SKM-1 (cell line): ENCODE measurements around the gene CYP26C1.

Experiments
- DNase-seq: peaks from one replicate; lab custom pipeline; 2025; ENCODE audit not compliant: unreplicated experiment; lab: John Stamatoyannopoulos, UW

CYP26C1 gene

DNA sequence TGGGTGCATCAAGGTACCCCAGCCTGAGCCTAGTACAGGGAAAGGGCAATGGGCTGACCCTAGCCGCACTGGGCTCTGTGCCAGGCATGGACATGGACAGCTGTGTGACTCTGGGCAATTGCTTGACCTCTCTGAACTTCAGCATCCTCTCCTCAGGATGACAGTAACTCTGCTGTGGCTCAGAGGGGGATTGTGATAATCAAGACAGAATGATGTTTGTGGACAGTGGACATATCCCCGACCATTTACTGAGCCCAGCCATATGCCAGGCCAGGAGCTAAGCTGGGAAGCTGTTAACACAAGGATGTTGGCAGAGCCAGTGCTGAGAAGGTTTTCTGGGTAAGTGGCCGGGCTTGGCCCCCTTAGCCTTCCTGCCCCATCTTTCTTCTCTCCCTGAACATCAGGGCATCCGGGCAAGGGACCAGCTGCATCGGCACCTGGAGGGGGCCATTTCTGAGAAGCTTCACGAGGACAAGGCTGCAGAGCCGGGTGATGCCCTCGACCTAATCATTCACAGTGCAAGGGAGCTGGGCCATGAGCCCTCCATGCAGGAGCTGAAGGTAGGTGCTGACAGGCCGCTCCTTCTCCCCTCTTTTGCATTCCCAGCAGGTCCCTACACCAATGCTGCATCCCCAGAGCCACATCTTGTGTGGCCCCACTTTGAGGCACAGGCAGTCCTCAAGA lies 3.5 kb downstream of the CYP26C1 start:
- DNase-seq, result no peak

DNA sequence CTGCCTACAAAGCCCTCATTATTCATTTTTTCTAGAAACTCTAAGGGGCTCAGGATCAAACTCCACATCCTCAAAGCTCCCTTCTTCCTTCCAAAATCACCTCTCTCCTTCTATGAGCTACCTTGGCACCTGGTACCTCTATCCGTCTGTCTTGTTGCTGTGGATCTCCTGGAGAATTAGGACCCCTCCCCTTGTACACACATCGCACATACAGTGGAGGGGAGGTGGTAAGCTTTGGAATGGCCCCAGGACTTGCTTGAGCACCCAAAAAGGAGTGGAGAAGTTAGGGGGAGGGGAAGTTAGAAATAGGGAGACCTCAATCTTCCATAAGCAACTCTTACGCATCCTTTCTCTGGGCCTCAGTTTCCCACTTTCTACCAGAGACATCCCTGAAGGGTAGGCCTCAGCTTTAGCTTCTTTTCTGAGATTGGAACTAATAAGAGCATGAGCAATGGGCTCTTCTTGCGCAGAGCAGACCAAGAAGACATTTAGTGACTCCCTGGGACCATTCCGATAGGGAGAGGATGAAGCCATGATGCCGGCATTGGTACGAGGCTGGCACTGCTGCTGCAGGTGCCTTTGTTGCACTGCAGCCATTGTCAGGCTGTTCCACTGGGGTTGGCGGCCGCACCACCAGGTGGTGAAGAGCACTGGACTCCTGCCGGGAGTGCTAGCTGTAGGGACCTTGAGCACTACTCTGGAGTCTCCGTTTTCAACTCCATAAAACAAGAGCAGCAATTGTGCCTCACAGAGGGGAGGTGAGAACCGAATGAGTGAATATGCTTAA lies 4.5 kb downstream of the CYP26C1 start:
- no peak for DNase-seq

DNA sequence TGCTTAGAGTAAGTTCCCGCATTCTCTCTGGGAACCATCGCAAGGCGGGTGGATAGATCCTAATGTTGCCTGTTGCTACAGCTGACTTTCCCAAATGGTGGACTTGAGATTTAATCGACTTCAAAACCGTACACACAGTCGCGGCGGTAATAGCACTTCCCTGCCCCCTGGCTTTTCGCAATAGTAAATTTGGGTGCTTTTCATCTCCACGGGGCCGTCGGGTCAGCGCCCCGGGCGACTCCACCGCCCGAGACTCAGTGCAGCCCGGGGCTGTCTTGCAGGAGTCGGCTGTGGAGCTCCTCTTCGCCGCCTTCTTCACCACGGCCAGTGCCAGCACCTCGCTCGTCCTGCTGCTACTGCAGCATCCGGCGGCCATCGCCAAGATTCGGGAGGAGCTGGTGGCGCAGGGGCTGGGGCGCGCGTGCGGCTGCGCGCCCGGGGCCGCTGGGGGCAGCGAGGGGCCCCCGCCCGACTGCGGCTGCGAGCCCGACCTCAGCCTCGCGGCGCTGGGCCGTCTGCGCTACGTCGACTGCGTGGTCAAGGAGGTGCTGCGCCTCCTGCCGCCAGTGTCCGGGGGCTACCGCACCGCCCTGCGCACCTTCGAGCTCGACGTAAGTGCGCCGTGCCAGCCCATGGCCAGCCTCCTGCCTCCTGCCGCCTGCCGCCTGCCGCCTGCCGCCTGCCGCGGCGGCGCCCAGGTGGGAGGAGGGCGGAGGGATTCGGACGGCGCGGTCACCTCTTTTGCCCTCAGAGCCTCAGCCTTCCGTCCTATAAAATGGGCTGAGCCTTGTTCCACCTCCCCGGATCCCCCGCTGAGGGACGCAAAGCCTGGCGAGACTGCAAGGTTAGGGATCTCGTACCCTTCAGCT lies 5.3 kb downstream of the CYP26C1 start:
- DNase-seq, result no peak

DNA sequence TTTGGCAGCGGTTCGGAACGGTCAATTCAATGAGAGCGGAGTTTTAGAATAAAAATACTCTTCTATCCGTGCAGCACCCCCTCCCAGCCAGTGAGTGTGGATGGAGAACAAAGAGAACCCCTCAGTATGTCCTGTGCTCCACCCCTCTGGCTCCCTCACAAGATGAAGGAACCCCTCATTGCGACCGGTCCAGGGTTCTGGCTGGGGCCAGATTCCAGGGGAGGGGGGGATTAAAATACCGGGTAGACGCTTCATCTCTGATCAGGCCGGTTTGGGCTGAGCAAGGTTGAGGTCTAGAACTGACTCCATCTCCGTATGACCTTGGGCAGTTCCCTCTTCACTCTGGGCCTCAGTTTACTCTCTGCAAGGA lies 5.9 kb downstream of the CYP26C1 start:
- DNase-seq, result no peak

DNA sequence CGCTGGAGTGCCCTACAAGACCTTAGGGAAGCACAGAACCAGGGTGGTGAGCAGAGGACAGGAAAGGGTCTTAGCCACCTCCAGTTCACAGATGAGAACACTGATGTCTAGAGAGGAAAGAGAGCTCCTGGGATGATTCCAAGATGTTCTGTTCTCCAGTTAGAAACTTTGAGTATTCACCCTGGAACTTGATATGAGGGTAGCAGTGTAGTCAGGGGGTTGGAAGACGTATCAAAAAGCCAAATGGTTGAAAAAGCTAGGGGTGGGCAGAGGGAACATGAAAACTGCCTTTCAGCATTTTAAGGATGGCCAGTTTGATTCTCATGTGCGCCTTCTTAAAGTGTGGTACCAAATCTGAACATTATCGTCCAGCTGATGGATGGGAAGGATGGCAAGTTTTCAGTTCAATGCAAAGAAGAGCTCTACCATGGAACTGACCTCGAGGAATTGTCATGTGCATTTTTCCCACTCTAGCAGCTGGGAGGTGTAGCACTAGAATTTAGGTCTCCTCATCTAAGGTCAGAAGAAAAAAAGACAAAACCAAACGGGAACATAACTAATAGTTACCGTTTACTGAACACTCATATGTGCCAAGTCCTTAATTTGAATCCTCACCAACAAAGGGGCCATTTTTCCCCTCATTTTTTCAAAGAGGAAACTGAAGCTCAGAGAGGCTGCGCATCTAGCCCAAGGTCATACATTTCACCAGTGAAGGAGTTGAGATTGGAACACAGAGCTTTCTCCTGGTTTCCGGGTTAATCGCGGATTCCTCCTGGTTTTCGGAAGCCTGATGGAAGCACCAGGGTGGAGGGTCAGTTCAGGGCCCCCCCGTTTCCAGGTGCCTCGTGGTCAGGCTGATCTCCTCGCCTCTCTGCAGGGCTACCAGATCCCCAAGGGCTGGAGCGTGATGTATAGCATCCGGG lies 7.1 kb downstream of the CYP26C1 start:
- no peak for DNase-seq

DNA sequence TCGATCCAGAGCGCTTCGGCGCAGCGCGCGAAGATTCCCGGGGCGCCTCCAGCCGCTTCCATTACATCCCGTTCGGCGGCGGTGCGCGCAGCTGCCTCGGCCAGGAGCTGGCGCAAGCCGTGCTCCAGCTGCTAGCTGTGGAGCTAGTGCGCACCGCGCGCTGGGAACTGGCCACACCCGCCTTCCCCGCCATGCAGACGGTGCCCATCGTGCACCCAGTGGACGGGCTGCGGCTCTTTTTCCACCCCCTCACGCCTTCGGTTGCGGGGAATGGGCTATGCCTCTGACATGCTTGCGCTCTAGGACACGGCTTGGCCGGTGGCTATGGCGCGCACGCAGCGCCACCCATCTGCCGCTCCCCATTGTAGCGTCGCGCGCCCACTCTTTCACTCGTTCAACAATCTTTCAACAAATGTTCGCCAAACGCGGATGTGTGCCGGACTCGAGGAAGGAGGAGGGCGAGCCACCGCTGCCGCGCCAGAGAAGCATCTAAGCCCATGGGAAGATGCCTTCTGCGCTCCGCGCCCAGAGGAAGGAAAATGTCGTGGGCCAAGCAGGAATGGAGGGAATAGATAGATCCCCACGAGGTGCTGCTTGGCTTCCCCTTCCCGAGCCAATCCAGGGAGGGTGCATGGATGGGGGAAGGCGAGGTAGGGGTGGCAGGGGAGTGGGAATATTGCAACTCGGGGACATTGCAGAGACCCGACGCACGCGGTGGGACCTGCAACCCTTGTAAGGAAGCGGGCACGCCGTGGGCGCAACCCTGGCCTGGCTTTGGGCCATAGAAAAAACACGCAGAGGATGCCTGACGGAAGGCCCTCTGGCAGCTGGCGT lies 8.0 kb downstream of the CYP26C1 start:
- DNase-seq, result no peak

DNA sequence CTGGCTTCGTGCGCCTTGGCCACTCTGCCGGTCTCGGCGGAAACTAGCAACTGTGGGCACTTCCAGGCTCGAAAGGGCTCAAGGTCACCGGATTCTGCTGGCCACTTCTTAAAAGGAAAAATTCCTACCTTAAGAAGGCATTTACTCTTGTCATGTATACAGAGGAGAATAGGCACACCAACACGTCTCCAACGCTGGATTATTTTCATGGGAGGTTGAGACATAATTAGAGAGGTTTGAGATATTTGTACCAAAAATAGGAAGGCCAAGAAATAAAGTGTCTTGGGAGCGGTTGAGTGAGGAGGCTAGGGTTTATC lies 8.6 kb downstream of the CYP26C1 start:
- no peak for DNase-seq

DNA sequence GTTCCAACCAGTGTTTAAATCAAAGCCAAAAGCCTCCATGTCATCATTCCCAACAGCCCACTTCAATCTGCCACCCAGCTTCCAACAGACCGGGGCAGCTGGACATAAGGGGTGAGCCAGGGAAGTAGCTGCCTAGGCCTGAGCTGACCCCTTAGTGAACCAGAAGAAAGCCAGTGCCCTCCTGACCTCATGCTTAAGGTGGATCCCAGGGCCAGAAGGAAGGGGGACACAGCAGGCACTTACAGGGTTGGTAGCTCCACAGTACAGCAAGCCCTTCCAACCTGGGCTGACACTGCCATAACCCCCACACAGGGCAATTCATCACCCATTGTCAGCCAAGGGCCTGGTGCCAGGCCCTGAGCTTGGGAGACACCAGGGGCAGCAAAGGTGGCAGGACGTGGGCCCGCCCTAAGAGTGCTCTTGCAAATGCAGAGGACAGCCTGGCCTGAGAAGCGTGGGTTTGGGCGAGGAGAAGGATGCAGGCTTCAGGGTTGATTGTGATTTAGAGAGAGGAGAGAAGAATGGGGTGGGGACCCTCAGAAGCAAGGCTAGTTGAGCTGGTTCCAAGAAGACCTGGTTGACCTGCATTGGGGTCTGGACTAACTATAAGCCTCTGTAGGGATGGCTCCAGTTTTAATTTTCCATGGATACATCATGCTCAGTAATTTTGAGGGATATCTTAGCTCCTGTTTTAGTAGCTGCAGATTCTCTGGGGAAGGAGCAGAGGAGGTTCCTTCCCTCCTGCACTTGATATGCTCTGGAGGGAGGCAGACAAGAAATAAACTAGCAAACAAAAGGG lies 10.0 kb downstream of the CYP26C1 start:
- DNase-seq, result no peak

DNA sequence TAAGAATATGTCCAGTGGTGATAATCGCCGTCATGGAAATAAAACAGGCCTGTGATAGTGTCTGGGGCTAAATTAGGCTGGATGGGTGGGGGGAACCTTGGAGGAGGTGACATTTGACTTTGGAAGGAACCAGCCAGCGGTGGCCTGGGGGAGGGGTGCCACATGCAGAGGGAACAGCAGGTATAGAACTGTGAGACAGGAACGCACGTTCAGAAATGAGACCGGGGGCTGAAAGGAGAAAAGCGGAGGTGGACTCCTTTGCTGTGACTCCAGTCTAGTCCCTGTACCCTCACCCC lies 10.5 kb downstream of the CYP26C1 start:
- DNase-seq, result no peak

DNA sequence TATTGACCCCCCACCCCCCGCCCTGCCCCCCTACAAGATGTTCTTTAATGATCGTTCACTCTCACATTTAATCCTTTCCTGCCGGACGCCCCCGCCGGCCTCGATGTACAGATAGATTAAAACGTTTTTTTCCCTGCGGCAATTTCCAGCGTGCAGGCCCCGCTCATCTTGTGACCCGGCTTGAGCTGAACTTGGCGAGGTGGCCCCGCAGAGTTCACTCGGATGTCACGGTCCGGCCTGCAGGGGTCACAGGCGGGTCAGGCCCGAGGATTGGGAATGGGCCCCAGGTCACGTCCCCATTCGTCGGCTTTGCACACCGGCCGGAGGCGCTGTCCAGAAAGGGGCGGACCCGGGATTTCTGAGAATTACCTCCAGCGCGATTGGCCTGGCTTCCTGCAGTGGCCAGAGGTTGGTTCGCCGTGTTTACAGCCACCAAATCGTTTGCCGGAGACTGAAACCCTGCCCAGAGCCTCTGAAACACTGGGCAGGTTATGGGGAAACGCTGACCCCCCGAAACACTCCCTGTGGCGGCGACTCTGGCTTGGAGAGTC lies 11.2 kb downstream of the CYP26C1 start:
- no peak for DNase-seq

DNA sequence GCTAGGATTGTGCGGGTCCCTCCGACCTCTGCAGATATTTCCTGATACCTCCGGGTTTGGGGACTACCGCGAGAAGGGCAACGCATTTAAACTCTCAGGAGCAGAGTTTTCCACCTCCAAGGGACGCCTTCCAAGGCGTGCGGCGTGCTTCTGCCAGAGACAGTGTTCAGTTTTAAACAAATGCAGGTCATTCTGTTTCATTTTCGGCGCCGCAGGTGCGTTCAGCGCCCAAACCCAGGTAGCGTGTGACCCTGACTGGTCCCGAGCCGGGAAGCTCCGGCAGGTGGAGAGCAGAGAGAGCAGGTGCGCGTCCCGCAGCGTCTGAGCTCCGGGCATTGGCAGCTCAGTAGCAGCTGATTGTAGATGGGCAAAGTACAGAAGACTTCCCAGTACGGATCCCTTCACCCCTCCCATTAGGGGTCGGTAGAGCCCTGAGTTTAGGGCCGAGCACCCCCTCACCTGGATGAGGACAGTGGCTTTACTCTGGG lies 11.7 kb downstream of the CYP26C1 start:
- DNase-seq, result no peak

DNA sequence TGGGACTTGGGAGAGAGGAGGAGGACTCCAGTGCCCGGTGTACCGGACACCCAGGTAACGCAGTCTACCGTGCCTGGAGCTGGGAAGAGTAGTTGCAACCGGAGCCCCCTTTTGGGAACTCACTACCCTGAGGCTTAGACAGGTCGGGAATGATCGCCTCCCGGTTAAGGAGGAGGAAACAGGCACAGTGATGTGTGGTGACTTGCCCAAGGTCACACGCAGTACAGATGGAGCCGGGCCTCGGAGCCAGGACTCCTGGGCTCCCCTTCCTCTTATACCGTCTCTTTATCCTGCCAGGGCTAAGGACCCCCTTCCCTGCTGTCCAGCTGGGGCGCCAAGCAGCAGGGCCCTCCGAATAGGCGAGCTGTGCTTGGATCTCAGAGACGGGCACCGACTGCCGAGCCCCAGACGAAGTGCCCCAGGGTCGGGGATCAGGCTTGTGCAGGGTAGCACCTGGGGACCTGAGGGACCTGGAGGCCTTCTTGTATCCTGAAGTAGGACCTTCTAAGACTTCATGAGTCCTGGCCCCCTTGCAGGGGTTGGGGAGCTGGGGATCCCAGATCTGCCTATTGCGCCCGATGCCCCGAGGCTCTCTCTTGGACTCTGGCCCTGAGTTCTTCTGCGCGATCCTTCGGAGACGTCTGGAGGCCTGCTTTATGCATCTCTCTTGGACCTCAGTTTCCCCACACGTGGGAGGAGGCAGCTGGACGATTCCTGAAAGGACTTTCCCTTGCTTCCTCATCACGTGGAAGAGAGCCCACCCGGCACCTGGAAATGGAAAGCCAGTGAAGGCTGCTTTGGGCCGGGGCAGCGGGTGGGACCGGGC lies 12.3 kb downstream of the CYP26C1 start:
- DNase-seq, result no peak

DNA sequence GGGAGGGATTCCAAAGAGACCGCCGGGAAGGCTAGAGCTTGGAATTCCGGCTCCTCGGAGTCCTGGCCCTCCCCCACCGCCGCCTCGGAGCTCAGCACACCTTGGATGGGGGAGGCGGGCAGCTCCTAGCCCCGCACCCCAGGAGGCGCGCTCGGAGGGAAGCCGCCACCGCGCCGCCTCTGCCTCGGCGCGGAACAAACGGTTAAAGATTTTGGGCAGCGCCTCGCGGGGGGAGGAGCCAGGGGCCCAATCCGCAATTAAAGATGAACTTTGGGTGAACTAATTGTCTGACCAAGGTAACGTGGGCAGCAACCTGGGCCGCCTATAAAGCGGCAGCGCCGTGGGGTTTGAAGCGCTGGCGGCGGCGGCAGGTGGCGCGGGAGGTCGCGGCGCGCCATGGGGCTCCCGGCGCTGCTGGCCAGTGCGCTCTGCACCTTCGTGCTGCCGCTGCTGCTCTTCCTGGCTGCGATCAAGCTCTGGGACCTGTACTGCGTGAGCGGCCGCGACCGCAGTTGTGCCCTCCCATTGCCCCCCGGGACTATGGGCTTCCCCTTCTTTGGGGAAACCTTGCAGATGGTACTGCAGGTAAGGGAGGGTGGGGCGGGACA lies 13.0 kb downstream of the CYP26C1 start, which contains the start of gene CYP26A1:
TSS of gene CYP26A1 (plus strand) at position 355 of the 608 bp plus-strand sequence. CDS start at position 397, 42 bp downstream.
- DNase-seq, result no peak

DNA sequence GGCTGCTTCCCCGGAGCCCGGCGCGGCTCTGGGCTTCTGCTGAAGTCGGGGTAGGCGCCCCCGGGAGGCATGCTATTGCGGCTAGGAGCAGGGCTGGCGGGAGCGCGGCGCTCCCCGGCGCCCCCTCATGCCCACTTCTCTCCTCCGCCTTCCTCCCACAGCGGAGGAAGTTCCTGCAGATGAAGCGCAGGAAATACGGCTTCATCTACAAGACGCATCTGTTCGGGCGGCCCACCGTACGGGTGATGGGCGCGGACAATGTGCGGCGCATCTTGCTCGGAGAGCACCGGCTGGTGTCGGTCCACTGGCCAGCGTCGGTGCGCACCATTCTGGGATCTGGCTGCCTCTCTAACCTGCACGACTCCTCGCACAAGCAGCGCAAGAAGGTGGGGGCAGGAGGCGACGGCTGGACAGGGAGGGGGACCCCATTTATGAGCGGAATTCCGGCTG lies 13.6 kb downstream of the CYP26C1 start:
- DNase-seq, result no peak

DNA sequence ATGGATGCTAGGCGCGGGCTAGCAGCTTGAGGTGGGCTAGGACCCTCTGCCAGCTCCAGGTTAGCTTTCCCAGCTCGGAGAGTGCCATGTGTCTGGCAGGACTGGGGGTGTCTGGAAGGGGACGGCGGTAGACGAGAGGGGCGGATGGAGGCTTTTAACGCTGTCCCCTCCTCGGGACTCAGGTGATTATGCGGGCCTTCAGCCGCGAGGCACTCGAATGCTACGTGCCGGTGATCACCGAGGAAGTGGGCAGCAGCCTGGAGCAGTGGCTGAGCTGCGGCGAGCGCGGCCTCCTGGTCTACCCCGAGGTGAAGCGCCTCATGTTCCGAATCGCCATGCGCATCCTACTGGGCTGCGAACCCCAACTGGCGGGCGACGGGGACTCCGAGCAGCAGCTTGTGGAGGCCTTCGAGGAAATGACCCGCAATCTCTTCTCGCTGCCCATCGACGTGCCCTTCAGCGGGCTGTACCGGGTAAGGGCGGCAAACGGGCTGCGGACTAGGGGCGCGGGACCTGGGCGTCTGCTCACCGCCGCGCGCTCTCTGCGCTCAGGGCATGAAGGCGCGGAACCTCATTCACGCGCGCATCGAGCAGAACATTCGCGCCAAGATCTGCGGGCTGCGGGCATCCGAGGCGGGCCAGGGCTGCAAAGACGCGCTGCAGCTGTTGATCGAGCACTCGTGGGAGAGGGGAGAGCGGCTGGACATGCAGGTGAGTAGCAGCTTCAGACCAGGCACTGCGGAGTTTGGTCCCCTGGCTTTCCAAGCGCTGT lies 14.2 kb downstream of the CYP26C1 start:
- no peak for DNase-seq

DNA sequence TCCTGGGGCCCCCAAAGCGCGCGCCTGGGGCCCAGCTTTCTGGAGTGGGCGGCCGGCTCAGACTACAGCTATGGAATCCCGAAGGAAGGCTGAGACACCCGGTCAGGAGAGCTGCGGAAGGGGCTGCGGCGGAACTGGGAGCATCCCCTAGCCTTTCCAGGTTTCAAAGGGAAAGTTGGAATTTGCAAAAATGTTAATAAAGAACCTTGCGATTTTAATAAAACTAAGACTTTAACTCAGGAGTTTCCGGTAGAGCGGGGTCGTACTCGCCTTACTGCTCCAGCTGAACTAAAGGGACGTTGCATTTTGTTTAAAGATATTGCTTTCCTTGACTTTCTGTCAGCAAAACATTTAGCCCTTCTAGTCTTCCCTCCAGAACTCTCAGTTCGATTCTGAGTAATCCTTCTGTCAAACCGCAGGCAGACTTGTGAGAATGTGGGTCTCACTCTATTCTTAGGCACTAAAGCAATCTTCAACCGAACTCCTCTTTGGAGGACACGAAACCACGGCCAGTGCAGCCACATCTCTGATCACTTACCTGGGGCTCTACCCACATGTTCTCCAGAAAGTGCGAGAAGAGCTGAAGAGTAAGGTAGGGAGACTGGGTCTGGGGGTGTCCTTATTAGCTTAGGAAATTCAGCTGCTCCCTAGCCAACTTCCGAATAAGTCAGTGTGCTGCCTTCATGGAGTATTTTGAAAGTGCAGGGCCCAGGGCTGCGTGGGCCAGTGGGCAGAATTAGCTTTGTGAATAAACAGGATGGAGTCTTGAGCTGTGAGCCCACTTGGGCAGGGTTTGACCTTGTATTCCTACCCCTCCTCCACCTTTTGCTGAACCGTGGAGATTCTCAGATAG lies 15.0 kb downstream of the CYP26C1 start:
- no peak for DNase-seq
